ENCODE data around the gene CDH4.

Gene CDH4

DNA sequence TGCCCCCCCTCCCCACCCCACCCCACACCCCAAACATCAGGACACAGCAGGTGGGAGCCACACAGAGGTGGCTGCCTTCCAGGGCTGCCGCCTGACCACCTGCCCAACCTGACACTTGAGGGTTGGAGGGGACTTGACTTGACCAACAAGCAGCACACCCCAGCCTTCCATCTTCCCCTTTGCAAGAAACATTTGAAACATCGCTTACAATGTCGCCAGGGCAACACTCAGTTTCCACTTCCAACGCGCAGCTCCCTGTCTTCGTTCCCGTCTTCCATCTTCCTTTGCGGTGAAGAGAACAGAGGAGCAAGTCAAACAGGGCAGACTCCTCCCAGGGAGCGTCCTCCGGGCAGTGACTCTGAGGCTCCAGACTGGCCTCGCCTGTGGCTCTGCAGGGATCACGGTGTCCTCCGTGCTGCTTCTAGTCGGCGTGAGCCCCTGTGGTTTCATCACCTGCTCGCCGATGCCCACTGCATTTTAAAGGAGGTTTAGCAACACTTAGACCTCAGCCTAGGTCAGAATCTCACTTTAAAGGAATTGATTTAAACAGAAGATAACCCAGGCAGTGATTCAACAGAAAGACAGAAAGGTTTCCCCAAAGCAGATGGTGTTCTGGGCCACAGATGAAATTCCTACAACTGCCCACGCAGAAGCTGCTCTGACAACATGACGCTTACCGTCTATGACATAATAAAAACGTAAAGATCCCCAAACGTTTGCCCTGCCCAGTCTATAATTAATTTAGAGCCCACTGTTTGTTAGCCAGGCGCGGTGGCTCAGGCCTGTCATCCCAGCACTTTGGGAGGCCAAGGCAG lies 682.9 kb downstream of the CDH4 start:
- H3K27me3 ChIP-seq (ENCODE audit: insufficient read depth, poor library complexity, severe bottlenecking): no peaks in the 10 kb centered on the region
- no peak overlapping the region for H3K4me3 ChIP-seq (replicated peaks; ENCODE audit: insufficient read depth, low read length)
- H3K27ac ChIP-seq (replicated peaks): no peak overlapping the region
- no peak for DNase-seq (ENCODE audit: low read depth in 1 of 2, low spot score in 1 of 2)
- TF ChIP-seq, protein P1, sequence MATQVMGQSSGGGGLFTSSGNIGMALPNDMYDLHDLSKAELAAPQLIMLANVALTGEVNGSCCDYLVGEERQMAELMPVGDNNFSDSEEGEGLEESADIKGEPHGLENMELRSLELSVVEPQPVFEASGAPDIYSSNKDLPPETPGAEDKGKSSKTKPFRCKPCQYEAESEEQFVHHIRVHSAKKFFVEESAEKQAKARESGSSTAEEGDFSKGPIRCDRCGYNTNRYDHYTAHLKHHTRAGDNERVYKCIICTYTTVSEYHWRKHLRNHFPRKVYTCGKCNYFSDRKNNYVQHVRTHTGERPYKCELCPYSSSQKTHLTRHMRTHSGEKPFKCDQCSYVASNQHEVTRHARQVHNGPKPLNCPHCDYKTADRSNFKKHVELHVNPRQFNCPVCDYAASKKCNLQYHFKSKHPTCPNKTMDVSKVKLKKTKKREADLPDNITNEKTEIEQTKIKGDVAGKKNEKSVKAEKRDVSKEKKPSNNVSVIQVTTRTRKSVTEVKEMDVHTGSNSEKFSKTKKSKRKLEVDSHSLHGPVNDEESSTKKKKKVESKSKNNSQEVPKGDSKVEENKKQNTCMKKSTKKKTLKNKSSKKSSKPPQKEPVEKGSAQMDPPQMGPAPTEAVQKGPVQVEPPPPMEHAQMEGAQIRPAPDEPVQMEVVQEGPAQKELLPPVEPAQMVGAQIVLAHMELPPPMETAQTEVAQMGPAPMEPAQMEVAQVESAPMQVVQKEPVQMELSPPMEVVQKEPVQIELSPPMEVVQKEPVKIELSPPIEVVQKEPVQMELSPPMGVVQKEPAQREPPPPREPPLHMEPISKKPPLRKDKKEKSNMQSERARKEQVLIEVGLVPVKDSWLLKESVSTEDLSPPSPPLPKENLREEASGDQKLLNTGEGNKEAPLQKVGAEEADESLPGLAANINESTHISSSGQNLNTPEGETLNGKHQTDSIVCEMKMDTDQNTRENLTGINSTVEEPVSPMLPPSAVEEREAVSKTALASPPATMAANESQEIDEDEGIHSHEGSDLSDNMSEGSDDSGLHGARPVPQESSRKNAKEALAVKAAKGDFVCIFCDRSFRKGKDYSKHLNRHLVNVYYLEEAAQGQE (IDR thresholded peaks at IDR 0.05; ENCODE audit: insufficient replicate concordance, low read depth): no peak
- no peak for TF ChIP-seq POLR2AphosphoS5 (IDR thresholded peaks at IDR 0.05; ENCODE audit: low read depth)
- TF ChIP-seq GABPA (IDR thresholded peaks at IDR 0.05; ENCODE audit: low read depth): no peak
- TF ChIP-seq, protein P2, sequence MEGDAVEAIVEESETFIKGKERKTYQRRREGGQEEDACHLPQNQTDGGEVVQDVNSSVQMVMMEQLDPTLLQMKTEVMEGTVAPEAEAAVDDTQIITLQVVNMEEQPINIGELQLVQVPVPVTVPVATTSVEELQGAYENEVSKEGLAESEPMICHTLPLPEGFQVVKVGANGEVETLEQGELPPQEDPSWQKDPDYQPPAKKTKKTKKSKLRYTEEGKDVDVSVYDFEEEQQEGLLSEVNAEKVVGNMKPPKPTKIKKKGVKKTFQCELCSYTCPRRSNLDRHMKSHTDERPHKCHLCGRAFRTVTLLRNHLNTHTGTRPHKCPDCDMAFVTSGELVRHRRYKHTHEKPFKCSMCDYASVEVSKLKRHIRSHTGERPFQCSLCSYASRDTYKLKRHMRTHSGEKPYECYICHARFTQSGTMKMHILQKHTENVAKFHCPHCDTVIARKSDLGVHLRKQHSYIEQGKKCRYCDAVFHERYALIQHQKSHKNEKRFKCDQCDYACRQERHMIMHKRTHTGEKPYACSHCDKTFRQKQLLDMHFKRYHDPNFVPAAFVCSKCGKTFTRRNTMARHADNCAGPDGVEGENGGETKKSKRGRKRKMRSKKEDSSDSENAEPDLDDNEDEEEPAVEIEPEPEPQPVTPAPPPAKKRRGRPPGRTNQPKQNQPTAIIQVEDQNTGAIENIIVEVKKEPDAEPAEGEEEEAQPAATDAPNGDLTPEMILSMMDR (IDR thresholded peaks at IDR 0.05; ENCODE audit: insufficient read depth, low read length): no peak
- no peak for TF ChIP-seq SPI1 (IDR thresholded peaks at IDR 0.05; ENCODE audit: borderline replicate concordance, low read depth)

DNA sequence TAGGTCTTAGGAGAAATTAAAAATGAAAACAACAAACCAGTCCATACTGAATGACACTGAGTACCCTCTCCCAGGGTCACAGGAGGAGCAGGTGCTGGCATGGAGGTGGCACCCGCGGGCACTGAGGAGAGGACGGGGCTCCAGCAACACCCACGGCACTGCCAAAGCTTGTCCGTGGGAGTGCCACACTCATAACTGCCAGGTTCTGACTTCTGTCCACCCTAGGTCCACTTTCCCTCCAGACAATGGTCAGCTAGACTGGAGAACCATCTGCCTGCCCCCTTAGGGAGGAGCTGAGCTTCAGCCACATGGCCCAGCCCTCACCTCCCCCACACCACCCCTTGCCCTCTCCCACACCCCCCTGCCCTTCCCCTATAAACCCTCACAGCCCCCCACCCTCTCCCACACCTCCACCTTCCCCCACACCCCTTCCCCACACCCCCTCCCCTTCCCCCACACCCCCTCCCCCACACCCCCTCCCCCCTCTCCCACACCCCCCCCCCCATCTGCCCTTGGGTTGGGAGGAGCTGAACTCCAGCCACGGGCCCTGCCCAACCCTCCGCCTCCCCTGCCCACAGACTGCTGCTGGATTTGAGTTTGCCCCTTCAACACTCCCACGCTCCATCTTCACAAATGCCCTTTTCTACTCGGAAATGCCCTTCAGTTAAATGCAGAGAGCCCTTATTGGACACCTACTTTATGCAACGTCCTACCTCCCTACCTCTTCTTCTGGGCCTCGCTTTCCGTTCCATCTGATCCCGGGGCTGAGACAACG lies 684.1 kb downstream of the CDH4 start:
- DNase-seq (ENCODE audit: low read depth in 1 of 2, low spot score in 1 of 2): no peak
- TF ChIP-seq SPI1 (IDR thresholded peaks at IDR 0.05; ENCODE audit: borderline replicate concordance, low read depth): no peak
- TF ChIP-seq, protein P2 (IDR thresholded peaks at IDR 0.05; ENCODE audit: insufficient read depth, low read length): no peak
- H3K4me3 ChIP-seq (replicated peaks; ENCODE audit: insufficient read depth, low read length): no peak overlapping the region
- no peaks in the 10 kb centered on the region for H3K27me3 ChIP-seq (ENCODE audit: insufficient read depth, poor library complexity, severe bottlenecking)
- H3K27ac ChIP-seq (replicated peaks): no peak overlapping the region

DNA sequence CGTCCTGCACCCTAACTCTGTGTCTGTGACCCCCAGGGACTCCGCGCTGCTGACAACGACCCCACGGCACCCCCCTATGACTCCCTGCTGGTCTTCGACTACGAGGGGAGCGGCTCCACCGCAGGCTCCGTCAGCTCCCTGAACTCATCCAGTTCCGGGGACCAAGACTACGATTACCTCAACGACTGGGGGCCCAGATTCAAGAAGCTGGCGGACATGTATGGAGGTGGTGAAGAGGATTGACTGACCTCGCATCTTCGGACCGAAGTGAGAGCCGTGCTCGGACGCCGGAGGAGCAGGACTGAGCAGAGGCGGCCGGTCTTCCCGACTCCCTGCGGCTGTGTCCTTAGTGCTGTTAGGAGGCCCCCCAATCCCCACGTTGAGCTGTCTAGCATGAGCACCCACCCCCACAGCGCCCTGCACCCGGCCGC lies 684.7 kb downstream of the CDH4 start:
- H3K4me3 ChIP-seq (replicated peaks; ENCODE audit: insufficient read depth, low read length): no peak overlapping the region
- no peaks in the 10 kb centered on the region for H3K27me3 ChIP-seq (ENCODE audit: insufficient read depth, poor library complexity, severe bottlenecking)
- no peak for TF ChIP-seq SPI1 (IDR thresholded peaks at IDR 0.05; ENCODE audit: borderline replicate concordance, low read depth)
- no peak for TF ChIP-seq POLR2AphosphoS5 (IDR thresholded peaks at IDR 0.05; ENCODE audit: low read depth)
- TF ChIP-seq, protein P2 (IDR thresholded peaks at IDR 0.05; ENCODE audit: insufficient read depth, low read length): no peak
- TF ChIP-seq GABPA (IDR thresholded peaks at IDR 0.05; ENCODE audit: low read depth): no peak
- H3K27ac ChIP-seq (replicated peaks): no peak overlapping the region
- DNase-seq (ENCODE audit: low read depth in 1 of 2, low spot score in 1 of 2): no peak

DNA sequence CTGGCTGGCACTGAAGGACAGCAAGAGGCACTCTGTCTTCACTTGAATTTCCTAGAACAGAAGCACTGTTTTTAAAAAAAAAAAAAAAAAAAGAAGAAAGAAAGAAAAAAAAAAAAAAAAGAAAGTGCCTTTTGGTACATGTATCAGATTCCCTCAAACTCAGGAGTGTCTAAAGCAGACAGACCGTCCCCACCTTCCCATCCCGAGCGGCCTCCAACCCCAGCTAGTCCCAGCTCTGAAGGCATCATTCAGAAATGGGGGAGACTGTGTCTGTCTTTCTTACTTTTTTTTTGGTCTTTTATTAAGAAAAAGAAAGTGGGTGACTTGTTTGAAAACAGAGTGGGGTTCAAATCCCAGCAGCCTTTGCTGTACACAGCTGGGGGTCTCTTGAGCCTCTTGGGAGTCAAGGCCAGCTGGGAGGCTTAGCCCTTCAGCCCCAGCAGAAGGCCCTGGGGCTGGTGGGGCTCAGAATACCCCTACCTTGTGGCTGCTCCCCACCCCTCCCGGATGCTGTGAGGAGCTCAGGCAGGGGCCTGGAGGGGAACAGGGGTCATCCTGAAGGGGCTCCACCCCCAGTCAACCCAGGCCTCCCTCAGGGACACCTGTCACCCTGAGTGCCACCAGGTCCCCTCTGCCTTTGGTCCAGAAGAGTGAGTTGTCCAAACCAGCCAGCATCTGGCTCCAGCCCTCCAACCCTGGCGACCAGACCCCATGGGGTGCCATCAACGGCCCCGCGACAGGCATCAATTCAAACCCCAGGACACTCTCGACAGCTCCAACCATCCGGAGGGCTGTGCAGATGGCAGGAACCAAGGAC lies 685.3 kb downstream of the CDH4 start:
- no peak for DNase-seq (ENCODE audit: low read depth in 1 of 2, low spot score in 1 of 2)
- TF ChIP-seq, protein P2 (IDR thresholded peaks at IDR 0.05; ENCODE audit: insufficient read depth, low read length): no peak
- TF ChIP-seq GABPA (IDR thresholded peaks at IDR 0.05; ENCODE audit: low read depth): no peak
- TF ChIP-seq, protein P1 (IDR thresholded peaks at IDR 0.05; ENCODE audit: insufficient replicate concordance, low read depth): no peak
- no peak for TF ChIP-seq POLR2AphosphoS5 (IDR thresholded peaks at IDR 0.05; ENCODE audit: low read depth)
- no peak for TF ChIP-seq SPI1 (IDR thresholded peaks at IDR 0.05; ENCODE audit: borderline replicate concordance, low read depth)
- Histone ChIP-seq H3K27me3 (ENCODE audit: insufficient read depth, poor library complexity, severe bottlenecking) (no peaks in the 10 kb centered on the region), H3K4me3 (replicated peaks; ENCODE audit: insufficient read depth, low read length) (no peak overlapping the region), H3K27ac (replicated peaks) (no peak overlapping the region)
